Measurements from ENCODE around the gene DNAJC7.

- TF ChIP-seq YY1 (IDR thresholded peaks at IDR 0.05; ENCODE audit: insufficient read depth, insufficient read length), result no peak
- TF ChIP-seq ZNF274 (IDR thresholded peaks at IDR 0.05; ENCODE audit: low read depth, low read length), result no peak
These were observed 43.8 kb downstream of the DNAJC7 start for GRCh38 chr17:41973408-41973811.

Measured in NT2/D1 (cell line).